GM12875 (cell line): Measurements from ENCODE around the gene TMC6.
"Not testable (repeated sequence)": the region's sequence is repeated elsewhere in the genome, so short reads cannot be mapped to it uniquely, and the experiment has no call there.

Experiments used
- H3K4me3 ChIP-seq: one replicate; pipeline ENCODE4 v1.5.1; 2011; ENCODE audit warnings: low read depth, low read length, control low read depth
- CTCF ChIP-seq: IDR thresholded peaks from 2 replicates; pipeline ENCODE4 v1.5.1; 2011; ENCODE audit warnings: low read depth, mild to moderate bottlenecking, control low read depth, inconsistent platforms, low read length, moderate library complexity, borderline replicate concordance; ENCODE audit not compliant: insufficient read depth

The TMC6 gene

GRCh38 chr17:78118801-78119241 lies 9.7 kb downstream of the TMC6 start:
- no peak for TF ChIP-seq CTCF
- no peak overlapping the region for H3K4me3 ChIP-seq

- H3K4me3 ChIP-seq: no peak overlapping the region
Measured at GRCh38 chr17:78117027-78117981, 11.3 kb downstream of the TMC6 start.

DNA sequence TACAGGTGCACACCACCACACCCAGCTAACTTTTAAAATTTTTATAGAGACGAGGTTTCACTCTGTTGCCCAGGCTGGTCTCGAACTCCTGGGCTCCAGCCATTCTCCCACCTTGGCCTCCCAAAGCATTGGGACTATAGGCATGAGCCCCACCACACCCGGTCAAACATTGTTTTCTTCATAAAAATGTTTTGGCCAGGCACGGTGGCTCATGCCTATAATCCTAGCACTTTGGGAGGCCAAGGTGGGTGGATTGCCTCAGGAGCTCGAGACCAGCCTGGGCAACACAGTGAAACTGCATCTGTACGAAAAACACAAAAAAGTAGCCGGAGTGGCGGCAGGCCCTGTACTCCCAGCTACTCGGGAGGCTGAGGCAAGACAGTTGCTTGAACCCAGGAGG lies 12.1 kb downstream of the TMC6 start:
- H3K4me3 ChIP-seq: no peak overlapping the region
- no peak for TF ChIP-seq CTCF

More at GRCh38 chr17:78117027-78117981, 11.3 kb downstream of the TMC6 start:
- 0 out of 2 replicates have a peak, but pooled peaks have one; percentile 32 for TF ChIP-seq CTCF

- H3K4me3 ChIP-seq: not testable (repeated sequence)
Measured at GRCh38 chr17:78115803-78116202, 12.8 kb downstream of the TMC6 start.

DNA sequence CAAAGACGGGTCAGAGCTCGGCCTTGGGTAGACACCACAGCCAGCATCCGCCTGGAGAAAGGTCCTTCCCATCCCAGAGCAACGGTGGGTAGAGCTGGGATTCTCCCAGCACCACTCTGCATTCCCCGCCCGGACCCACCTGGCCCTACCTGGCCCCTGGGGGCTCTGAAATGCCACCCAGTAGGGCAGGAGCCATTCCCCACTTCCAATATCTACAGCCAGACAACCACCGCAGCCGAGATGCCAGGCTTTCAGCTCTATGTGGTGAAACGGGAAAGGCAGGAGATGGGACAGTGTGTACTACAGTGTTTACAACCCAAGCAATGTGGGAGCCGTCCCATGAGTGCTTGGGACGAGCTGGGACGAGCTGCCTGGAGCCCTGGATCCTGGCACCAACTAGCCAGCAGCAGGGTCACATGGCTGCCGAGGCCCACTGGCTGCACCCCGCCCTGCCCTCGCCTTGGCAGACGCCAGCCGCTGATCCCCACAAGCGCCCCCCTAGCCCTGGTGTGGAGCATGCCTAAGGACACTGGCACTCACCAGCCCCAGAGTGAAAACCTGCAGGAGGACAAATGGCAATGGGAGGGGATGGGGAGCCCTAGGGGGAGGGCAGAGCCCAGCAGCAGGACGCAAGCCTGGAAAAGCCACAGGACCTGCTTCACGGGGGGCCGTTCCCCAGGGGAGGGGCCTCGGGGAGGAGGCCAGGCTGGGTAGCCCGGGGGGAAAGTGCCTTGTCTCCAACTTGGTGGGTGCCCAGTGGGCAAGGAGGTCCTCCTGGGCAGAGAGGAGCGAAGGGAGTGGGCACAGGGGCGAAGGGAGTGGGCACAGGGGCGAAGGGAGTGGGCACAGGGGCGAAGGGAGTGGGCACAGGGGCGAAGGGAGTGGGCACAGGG lies 13.5 kb downstream of the TMC6 start:
- TF ChIP-seq CTCF: no peak
- H3K4me3 ChIP-seq: no peak overlapping the region

- H3K4me3 ChIP-seq: no peak overlapping the region
- no peak for TF ChIP-seq CTCF
Measured at GRCh38 chr17:78113804-78114785, 14.5 kb downstream of the TMC6 start.
